Brain microvascular endothelial cell (primary cell): ENCODE data around the gene PLXNA1.

ENCODE experiments used
- DNase-seq: peaks from one replicate; pipeline ENCODE4 v3.0.0-alpha.2; 2020
- H3K27ac ChIP-seq: fragments of 250-450 bp; sonication (Bioruptor Pico); 2 replicates; pipeline ENCODE4 v1.5.1; 2020; ENCODE audit warnings: mild to moderate bottlenecking, moderate library complexity
- H3K27me3 ChIP-seq: fragments of 250-450 bp; sonication (Bioruptor Pico); replicated peaks from 2 replicates; pipeline ENCODE4 v1.5.1; 2020; ENCODE audit warnings: mild to moderate bottlenecking
- H3K36me3 ChIP-seq: fragments of 250-450 bp; sonication (Bioruptor Pico); replicated peaks from 2 replicates; pipeline ENCODE4 v1.5.1; 2020; ENCODE audit warnings: mild to moderate bottlenecking
- H3K4me3 ChIP-seq: 2 replicates; pipeline ENCODE4 v1.5.1; 2011; ENCODE audit warnings: low read depth, mild to moderate bottlenecking, control low read depth, low read length, moderate library complexity
- CTCF ChIP-seq: IDR thresholded peaks from 2 replicates; pipeline ENCODE4 v1.5.1; 2011; ENCODE audit warnings: low read depth, mild to moderate bottlenecking, moderate library complexity, low read length, control low read depth, inconsistent platforms; ENCODE audit errors: missing control alignments
- in situ Hi-C: cut with HindIII; loops from 2 replicates; pipeline ENCODE4 v1.10.0; 2017; ENCODE audit warnings: low sequenced_read_pairs, low pct_ligation_motif_present

PLXNA1 gene

GRCh38 chr3:127031845-127032244 is 48.9 kb downstream of the PLXNA1 start:
- in situ Hi-C loops, result no loop called here
- no peaks in the 10 kb centered on the region for H3K27me3 ChIP-seq
- H3K4me3 ChIP-seq, result no peak overlapping the region
- no peak for TF ChIP-seq CTCF
- H3K27ac ChIP-seq, result no peak overlapping the region
- peaks cover 51% of the 10 kb centered on the region for H3K36me3 ChIP-seq
- DNase-seq, result no peak

- H3K27me3 ChIP-seq, result no peaks in the 10 kb centered on the region
- DNase-seq, result no peak
- H3K27ac ChIP-seq, result no peak overlapping the region
- H3K4me3 ChIP-seq, result no peak overlapping the region
- in situ Hi-C loops, result no loop called here
- peaks cover 49% of the 10 kb centered on the region for H3K36me3 ChIP-seq
- no peak for TF ChIP-seq CTCF
Observed at GRCh38 chr3:127032296-127032990, 49.5 kb downstream of the PLXNA1 start.
